T-helper 9 cell (primary cell): ENCODE measurements around the gene CFAP69.

ENCODE experiments used
- DNase-seq: peaks from one replicate; pipeline ENCODE4 v3.0.0-alpha.2; 2020
- total RNA-seq, 2 donors: gene quantifications; one replicate each; lab custom pipeline; 2026; lab: John Stamatoyannopoulos, UW

Gene CFAP69
- total RNA-seq = 0.63 to 0.72 reads per million in 2 donors

- peak; percentile 79 for DNase-seq
These were observed at the start of gene CFAP69 for GRCh38 chr7:90244909-90245851. TSS of gene CFAP69 (plus strand) at chr7:90245174. CDS start at chr7:90245425, 251 bp downstream.

GRCh38 chr7:90201500-90202195 is 43.3 kb upstream of the CFAP69 start:
- no peak for DNase-seq

- DNase-seq = no peak
These were observed 37.0 kb upstream of the CFAP69 start for GRCh38 chr7:90207956-90208355.

GRCh38 chr7:90209776-90210175 is 35.2 kb upstream of the CFAP69 start:
- DNase-seq = no peak

- no peak for DNase-seq
These were observed 34.5 kb upstream of the CFAP69 start for GRCh38 chr7:90210475-90210874.

GRCh38 chr7:90210981-90211380 is 34.0 kb upstream of the CFAP69 start:
- no peak for DNase-seq

GRCh38 chr7:90211391-90212148 is 33.4 kb upstream of the CFAP69 start, which contains the start of gene STEAP2:
TSS of gene STEAP2 (plus strand) at chr7:90211740. CDS start at chr7:90225083, 13,343 bp downstream.
- DNase-seq = peak; percentile 0

- DNase-seq = no peak
These were observed 32.9 kb upstream of the CFAP69 start for GRCh38 chr7:90212149-90212495.

GRCh38 chr7:90213521-90213920 is 31.5 kb upstream of the CFAP69 start:
- no peak for DNase-seq

- no peak for DNase-seq
These were observed 28.8 kb upstream of the CFAP69 start for GRCh38 chr7:90216080-90216674.

- DNase-seq = no peak
These were observed 28.2 kb upstream of the CFAP69 start for GRCh38 chr7:90216771-90217170.

GRCh38 chr7:90222390-90222789 is 22.6 kb upstream of the CFAP69 start:
- DNase-seq = no peak

GRCh38 chr7:90222811-90223725 is 21.9 kb upstream of the CFAP69 start:
- no peak for DNase-seq

GRCh38 chr7:90224195-90224594 is 20.8 kb upstream of the CFAP69 start:
- no peak for DNase-seq

GRCh38 chr7:90225181-90225580 is 19.8 kb upstream of the CFAP69 start:
- DNase-seq = no peak

- no peak for DNase-seq
These were observed 19.4 kb upstream of the CFAP69 start for GRCh38 chr7:90225601-90226000.

GRCh38 chr7:90227259-90227658 is 17.7 kb upstream of the CFAP69 start:
- DNase-seq = no peak

GRCh38 chr7:90229682-90230081 is 15.3 kb upstream of the CFAP69 start:
- DNase-seq = no peak

GRCh38 chr7:90230834-90231233 is 14.1 kb upstream of the CFAP69 start:
- DNase-seq = no peak

- no peak for DNase-seq
These were observed 13.7 kb upstream of the CFAP69 start for GRCh38 chr7:90231304-90231703.

GRCh38 chr7:90232430-90232829 is 12.5 kb upstream of the CFAP69 start:
- no peak for DNase-seq

- DNase-seq = no peak
These were observed 11.4 kb upstream of the CFAP69 start for GRCh38 chr7:90233569-90233968.
